ENCODE measurements around the gene GCG. TPM values are rescaled to one million over a fixed set of nuclear protein-coding genes. Genes with fewer than 3 reads are reported as not detected.

Gene GCG
- total RNA-seq, 4 donors from 2014 or later, result not detected

GRCh38 chr2:162125138-162125537, 26.9 kb downstream of the GCG start:
- no peak for DNase-seq
- Histone ChIP-seq H3K9me3 (no peaks in the 10 kb centered on the region), H3K4me1 (no peaks in the 10 kb centered on the region), H3K36me3 (no peaks in the 10 kb centered on the region), H3K4me3 (replicated peaks in 1 of 3) (no peak overlapping the region), H3K27me3 (no peaks in the 10 kb centered on the region), H3K27ac (no peak overlapping the region)
- intact Hi-C loops (cut with DNase I), result loop anchor here (5.0 kb wide), 1 partner anchor 118 kb away; no protein-coding TSS in a partner anchor
- no peak for TF ChIP-seq POLR2A (IDR thresholded peaks at IDR 0.05)
- TF ChIP-seq, protein P1, sequence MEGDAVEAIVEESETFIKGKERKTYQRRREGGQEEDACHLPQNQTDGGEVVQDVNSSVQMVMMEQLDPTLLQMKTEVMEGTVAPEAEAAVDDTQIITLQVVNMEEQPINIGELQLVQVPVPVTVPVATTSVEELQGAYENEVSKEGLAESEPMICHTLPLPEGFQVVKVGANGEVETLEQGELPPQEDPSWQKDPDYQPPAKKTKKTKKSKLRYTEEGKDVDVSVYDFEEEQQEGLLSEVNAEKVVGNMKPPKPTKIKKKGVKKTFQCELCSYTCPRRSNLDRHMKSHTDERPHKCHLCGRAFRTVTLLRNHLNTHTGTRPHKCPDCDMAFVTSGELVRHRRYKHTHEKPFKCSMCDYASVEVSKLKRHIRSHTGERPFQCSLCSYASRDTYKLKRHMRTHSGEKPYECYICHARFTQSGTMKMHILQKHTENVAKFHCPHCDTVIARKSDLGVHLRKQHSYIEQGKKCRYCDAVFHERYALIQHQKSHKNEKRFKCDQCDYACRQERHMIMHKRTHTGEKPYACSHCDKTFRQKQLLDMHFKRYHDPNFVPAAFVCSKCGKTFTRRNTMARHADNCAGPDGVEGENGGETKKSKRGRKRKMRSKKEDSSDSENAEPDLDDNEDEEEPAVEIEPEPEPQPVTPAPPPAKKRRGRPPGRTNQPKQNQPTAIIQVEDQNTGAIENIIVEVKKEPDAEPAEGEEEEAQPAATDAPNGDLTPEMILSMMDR (IDR thresholded peaks at IDR 0.05), result no peak
- WGBS, 2 donors, result 70 to 78% methylated on average over 2 of the region's 2 CpGs

DNA sequence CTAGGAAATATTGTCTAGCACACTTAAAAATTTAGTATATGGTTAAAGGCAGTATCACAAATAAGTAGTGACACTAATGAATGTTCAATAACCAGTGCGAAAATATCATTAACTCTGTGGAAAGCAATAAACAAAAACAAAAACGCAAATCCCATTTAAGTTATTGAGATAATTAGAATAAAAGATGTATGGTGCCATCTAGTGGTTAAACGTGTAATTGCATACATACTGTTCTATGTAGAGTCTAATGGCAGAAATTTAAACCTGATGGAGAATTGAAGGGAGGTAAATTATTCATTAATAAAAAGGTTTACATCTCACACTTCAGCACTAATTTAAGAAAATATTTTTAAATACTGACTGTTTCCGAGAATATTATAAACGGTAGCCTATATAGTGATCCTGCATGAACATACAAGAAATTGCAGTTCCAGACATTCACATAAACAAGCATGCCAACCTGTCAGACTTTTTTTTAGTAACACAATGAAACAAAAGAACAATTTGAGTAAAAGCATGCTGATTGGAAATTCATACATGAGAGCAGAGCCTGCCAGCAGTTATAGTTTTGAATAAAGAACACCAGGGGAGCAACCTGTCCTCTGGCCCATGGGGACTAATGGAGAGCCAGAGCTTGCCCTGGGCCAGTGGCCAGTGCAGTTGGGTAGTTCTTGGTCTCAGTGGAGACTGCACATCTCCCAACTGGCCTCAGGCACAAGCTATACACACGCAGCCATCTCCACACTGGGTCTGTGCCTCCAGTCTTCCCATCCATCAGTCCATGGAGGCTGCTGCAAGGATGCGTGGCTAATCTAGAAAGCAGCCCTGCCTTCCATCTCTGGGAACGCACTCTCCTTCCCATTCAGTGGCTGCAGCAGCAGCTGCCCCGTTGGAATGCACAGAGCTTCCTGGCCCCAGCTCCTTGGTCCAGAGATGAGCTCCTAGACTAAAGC, 28.0 kb downstream of the GCG start:
- WGBS, 2 donors, result 29 to 31% methylated on average over 8 to 9 of the region's 9 CpGs
- no peak for TF ChIP-seq POLR2A (IDR thresholded peaks at IDR 0.05)
- TF ChIP-seq, protein P1 (IDR thresholded peaks at IDR 0.05), result peak; percentile 30 to 83 (median 76)
- no peak overlapping the region for H3K27ac ChIP-seq
- H3K36me3 ChIP-seq, result no peaks in the 10 kb centered on the region
- peaks cover 0 to under 1% of the 10 kb centered on the region in 2 donors for H3K4me1 ChIP-seq
- intact Hi-C loops (cut with DNase I), result no loop called here
- no peak overlapping the region for H3K4me3 ChIP-seq (replicated peaks in 1 of 3)
- no peak for DNase-seq
- H3K27me3 ChIP-seq, result no peaks in the 10 kb centered on the region
- no peaks in the 10 kb centered on the region for H3K9me3 ChIP-seq

DNA sequence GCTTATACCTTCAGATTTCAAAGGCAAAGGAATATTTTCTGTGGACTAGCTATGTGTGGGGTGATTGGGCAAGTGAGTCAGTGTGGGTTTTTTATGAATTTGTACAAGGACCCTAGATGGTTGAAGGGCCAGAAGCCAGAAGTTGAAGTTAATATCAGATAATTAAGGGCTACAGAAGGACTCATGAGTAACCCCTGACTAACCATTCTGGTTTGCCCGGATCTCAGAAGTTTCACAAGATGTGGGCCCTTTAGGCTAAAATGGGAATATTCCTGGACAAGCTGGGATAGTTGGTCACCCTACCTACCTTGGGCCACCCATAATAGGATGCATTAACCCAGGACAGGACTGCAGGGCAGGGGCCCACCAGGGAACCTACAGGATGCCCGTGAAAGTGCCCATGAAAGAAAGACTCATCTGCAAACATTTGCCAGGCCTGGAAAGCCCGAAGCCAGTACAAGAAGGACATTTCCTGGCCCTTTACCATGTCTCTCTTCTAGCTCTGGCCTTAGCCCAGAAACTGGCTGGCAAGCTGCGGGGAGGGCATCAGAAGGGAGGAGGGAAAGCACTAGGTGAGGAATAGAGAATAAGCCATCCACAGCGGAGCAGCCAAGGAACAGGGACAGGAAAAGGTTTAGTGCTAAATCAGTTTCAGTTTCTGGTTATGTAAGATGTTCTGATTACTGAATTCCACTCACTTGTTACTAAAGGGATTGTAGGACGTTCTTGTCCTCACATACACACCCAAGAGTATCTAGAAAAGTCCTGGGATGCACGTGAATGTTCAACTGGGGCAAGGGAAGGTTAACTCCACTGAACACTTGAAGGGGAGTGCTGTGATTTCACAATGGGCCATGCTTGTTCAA, 33.6 kb downstream of the GCG start:
- H3K4me3 ChIP-seq (replicated peaks in 1 of 3), result no peak overlapping the region
- no peaks in the 10 kb centered on the region for H3K36me3 ChIP-seq
- H3K9me3 ChIP-seq, result no peaks in the 10 kb centered on the region
- 44 to 61% methylated on average over 7 of the region's 7 CpGs for WGBS, 2 donors
- DNase-seq, result peak; percentile 15 to 67
- TF ChIP-seq, protein P1 (IDR thresholded peaks at IDR 0.05), result no peak
- TF ChIP-seq POLR2A (IDR thresholded peaks at IDR 0.05), result no peak
- H3K27ac ChIP-seq, result peak overlapping the region in 2 of 3 donors; percentile 41 to 47
- intact Hi-C loops (cut with DNase I), result no loop called here
- H3K27me3 ChIP-seq, result no peaks in the 10 kb centered on the region
- H3K4me1 ChIP-seq, result peaks cover 14 to 21% of the 10 kb centered on the region in 2 donors

DNA sequence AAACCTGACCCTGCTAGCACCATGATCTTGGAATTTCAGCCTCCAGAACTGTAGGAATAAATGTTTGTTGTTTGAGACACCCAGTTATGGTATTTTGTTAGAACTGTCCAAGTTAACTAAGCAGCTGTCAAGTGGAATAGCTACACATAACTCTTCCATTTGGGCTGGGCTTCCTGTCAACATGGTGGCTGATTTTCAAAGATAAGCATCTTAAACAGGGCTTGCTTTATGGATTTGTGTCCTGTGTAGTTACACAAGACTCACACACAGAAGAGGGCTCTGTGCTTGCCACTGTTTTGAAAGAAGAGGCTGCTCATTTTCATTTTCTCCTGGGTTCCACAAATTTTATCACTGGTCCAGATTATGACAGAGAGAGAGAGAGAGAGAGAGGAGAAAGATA, 35.7 kb downstream of the GCG start:
- Histone ChIP-seq H3K27me3 (no peaks in the 10 kb centered on the region), H3K27ac (no peak overlapping the region), H3K4me1 (peaks cover 20 to 33% of the 10 kb centered on the region in 2 donors), H3K9me3 (no peaks in the 10 kb centered on the region), H3K36me3 (no peaks in the 10 kb centered on the region), H3K4me3 (replicated peaks in 1 of 3) (no peak overlapping the region)
- TF ChIP-seq, protein P1 (IDR thresholded peaks at IDR 0.05), result no peak
- no peak for TF ChIP-seq POLR2A (IDR thresholded peaks at IDR 0.05)
- no peak for DNase-seq
- intact Hi-C loops (cut with DNase I), result no loop called here
